Hepatocyte (in vitro differentiated cells): ENCODE results near the gene MN1. TPM values are rescaled to one million over a fixed set of nuclear protein-coding genes. Genes with fewer than 3 reads are reported as not detected.

Source experiments
- DNase-seq: peaks from one replicate; pipeline ENCODE4 v3.0.0-alpha.2; 2016; ENCODE audit warnings: low spot score
- H2AFZ ChIP-seq: fragments of 200-600 bp; sonication (generic); 2 replicates; pipeline ENCODE4 v1.6.0; 2016; ENCODE audit warnings: antibody characterized with exemption, mild to moderate bottlenecking
- H3K27ac ChIP-seq: fragments of 200-600 bp; sonication (generic); 2 replicates; pipeline ENCODE4 v1.5.1; 2016; ENCODE audit warnings: mild to moderate bottlenecking
- H3K27me3 ChIP-seq: fragments of 200-600 bp; sonication (generic); 2 replicates; pipeline ENCODE4 v1.6.1; 2016
- H3K36me3 ChIP-seq: fragments of 200-600 bp; sonication (generic); replicated peaks from 2 replicates; pipeline ENCODE4 v1.5.1; 2016; ENCODE audit warnings: low read depth; ENCODE audit not compliant: insufficient read depth
- H3K4me1 ChIP-seq: fragments of 200-600 bp; sonication (generic); 2 replicates; pipeline ENCODE4 v1.5.1; 2016; ENCODE audit warnings: mild to moderate bottlenecking, moderate library complexity; ENCODE audit not compliant: insufficient read depth
- H3K4me2 ChIP-seq: fragments of 200-600 bp; sonication (generic); 2 replicates; pipeline ENCODE4 v1.6.0; 2016
- H3K4me3 ChIP-seq: fragments of 200-600 bp; sonication (generic); 2 replicates; pipeline ENCODE4 v1.5.1; 2016; ENCODE audit warnings: mild to moderate bottlenecking
- H3K79me2 ChIP-seq: fragments of 200-600 bp; sonication (generic); 2 replicates; pipeline ENCODE4 v1.6.0; 2017; ENCODE audit warnings: mild to moderate bottlenecking
- H3K9me2 ChIP-seq: fragments of 200-600 bp; sonication (generic); replicated peaks from 2 replicates; pipeline ENCODE4 v1.6.0; 2017; ENCODE audit warnings: mild to moderate bottlenecking; ENCODE audit not compliant: insufficient read depth
- H3K9me3 ChIP-seq: fragments of 200-600 bp; sonication (generic); 2 replicates; pipeline ENCODE4 v1.5.1; 2016; ENCODE audit warnings: low read depth, mild to moderate bottlenecking
- H4K20me1 ChIP-seq: fragments of 200-600 bp; sonication (generic); 2 replicates; pipeline ENCODE4 v1.6.0; 2016; ENCODE audit warnings: mild to moderate bottlenecking; ENCODE audit not compliant: insufficient read depth, poor library complexity, severe bottlenecking
- CTCF ChIP-seq: fragments of 200-600 bp; sonication (generic); IDR thresholded peaks from 2 replicates; pipeline ENCODE4 v1.5.1; 2016; ENCODE audit warnings: antibody characterized with exemption, mild to moderate bottlenecking; ENCODE audit not compliant: poor library complexity
- EZH2 ChIP-seq: fragments of 200-600 bp; sonication (generic); IDR thresholded peaks from 2 replicates; pipeline ENCODE4 v1.6.1; 2016; ENCODE audit warnings: antibody characterized with exemption, mild to moderate bottlenecking, borderline replicate concordance
- EZH2phosphoT487 ChIP-seq: fragments of 200-600 bp; sonication (generic); IDR thresholded peaks from one replicate; pipeline ENCODE4 v1.6.1; 2018; ENCODE audit warnings: antibody characterized with exemption, mild to moderate bottlenecking, low read depth, moderate library complexity; ENCODE audit not compliant: unreplicated experiment, severe bottlenecking
- WGBS: methylation state at CpG from one replicate; pipeline ENCODE4 v1.1.6; 2016; ENCODE audit warnings: low lambda C conversion rate; ENCODE audit errors: missing lambda C conversion rate; 5-methylcytosine and 5-hydroxymethylcytosine counted together
- polyA plus RNA-seq: library from polyadenylated mRNA; unstranded; fragments of >200 nt; fragmentation: Nextera tagmentation; extraction: Ambion mirVana; gene quantifications from 2 replicates; pipeline ENCODE4 v1.2.1, GENCODE V29; 2016
- total RNA-seq: library from RNA; depleted of rRNA; stranded (reverse); fragments of >200 nt; gene quantifications from 2 replicates; pipeline ENCODE4 v1.2.3, GENCODE V29; 2014

The MN1 gene
- total and polyA plus RNA-seq, 2 experiments from 2014 or later, result 2.3 to 4.4 TPM

GRCh38 chr22:27783436-27784119 lies 18.0 kb downstream of the MN1 start:
- Histone ChIP-seq H3K4me2 (no peak overlapping the region), H4K20me1 (no peaks in the 10 kb centered on the region), H2AFZ (no peak overlapping the region), H3K36me3 (no peaks in the 10 kb centered on the region), H3K4me1 (peaks cover 10% of the 10 kb centered on the region), H3K4me3 (no peak overlapping the region), H3K27ac (no peak overlapping the region), H3K79me2 (no peaks in the 10 kb centered on the region), H3K9me3 (no peaks in the 10 kb centered on the region), H3K9me2 (no peaks in the 10 kb centered on the region), H3K27me3 (no peaks in the 10 kb centered on the region)
- TF ChIP-seq CTCF (no peak), EZH2phosphoT487 (no peak), EZH2 (no peak)
- 90% methylated on average over 13 of the region's 13 CpGs for WGBS
- no peak for DNase-seq

- Histone ChIP-seq H3K4me1 (peaks cover 10% of the 10 kb centered on the region), H3K9me3 (no peaks in the 10 kb centered on the region), H2AFZ (no peak overlapping the region), H3K9me2 (no peaks in the 10 kb centered on the region), H3K36me3 (no peaks in the 10 kb centered on the region), H3K27me3 (no peaks in the 10 kb centered on the region), H3K4me3 (no peak overlapping the region), H3K27ac (no peak overlapping the region), H3K79me2 (no peaks in the 10 kb centered on the region), H4K20me1 (no peaks in the 10 kb centered on the region), H3K4me2 (no peak overlapping the region)
- no peak for TF ChIP-seq EZH2phosphoT487
- 94% methylated on average over 9 of the region's 13 CpGs for WGBS
- no peak for DNase-seq
Measured at GRCh38 chr22:27782088-27782487, 19.5 kb downstream of the MN1 start.

- no peaks in the 10 kb centered on the region for H3K27me3 ChIP-seq
- DNase-seq, result no peak
- no peaks in the 10 kb centered on the region for H3K9me3 ChIP-seq
- H3K36me3 ChIP-seq, result no peaks in the 10 kb centered on the region
- no peak overlapping the region for H3K4me3 ChIP-seq
- peaks cover 15% of the 10 kb centered on the region for H3K4me1 ChIP-seq
- 69% methylated on average over 9 of the region's 9 CpGs for WGBS
- H4K20me1 ChIP-seq, result no peaks in the 10 kb centered on the region
- H3K4me2 ChIP-seq, result no peak overlapping the region
- H3K79me2 ChIP-seq, result no peaks in the 10 kb centered on the region
- no peaks in the 10 kb centered on the region for H3K9me2 ChIP-seq
- TF ChIP-seq EZH2phosphoT487, result no peak
- TF ChIP-seq CTCF, result no peak
- TF ChIP-seq EZH2, result no peak
- H2AFZ ChIP-seq, result no peak overlapping the region
- H3K27ac ChIP-seq, result no peak overlapping the region
Measured at GRCh38 chr22:27780161-27780575, 21.4 kb downstream of the MN1 start.

GRCh38 chr22:27779643-27780042 lies 21.9 kb downstream of the MN1 start:
- Histone ChIP-seq H3K27ac (no peak overlapping the region), H3K36me3 (no peaks in the 10 kb centered on the region), H3K9me3 (no peaks in the 10 kb centered on the region), H4K20me1 (no peaks in the 10 kb centered on the region), H3K4me3 (no peak overlapping the region), H2AFZ (no peak overlapping the region), H3K4me1 (peaks cover 12% of the 10 kb centered on the region), H3K4me2 (no peak overlapping the region), H3K27me3 (no peaks in the 10 kb centered on the region), H3K9me2 (no peaks in the 10 kb centered on the region), H3K79me2 (no peaks in the 10 kb centered on the region)
- TF ChIP-seq CTCF (no peak), EZH2phosphoT487 (no peak), EZH2 (no peak)
- WGBS, result 72% methylated on average over 3 of the region's 3 CpGs
- DNase-seq, result no peak
